ENCODE data around the gene TMEM92. TPM values are rescaled to one million over a fixed set of nuclear protein-coding genes. Genes with fewer than 3 reads are reported as not detected.

Gene TMEM92
- total and polyA plus RNA-seq, 2 experiments from 2014 or later: 0.32 TPM; not detected in 1

- H3K27me3 ChIP-seq (replicated peaks; ENCODE audit: insufficient read depth): no peaks in the 10 kb centered on the region
- H3K79me2 ChIP-seq (ENCODE audit: insufficient read depth): peaks cover 15% of the 10 kb centered on the region
- H3K36me3 ChIP-seq (ENCODE audit: low read depth): no peaks in the 10 kb centered on the region
- WGBS, 2 experiments (ENCODE audit: low coverage in 1 of 2, low lambda C conversion rate in 2 of 2, missing lambda C conversion rate in 2 of 2): 92 to 96% methylated on average over 3 of the region's 3 CpGs
- no peaks in the 10 kb centered on the region for H4K20me1 ChIP-seq (ENCODE audit: insufficient read depth)
- no peak for TF ChIP-seq EZH2phosphoT487 (IDR thresholded peaks at IDR 0.05; ENCODE audit: insufficient read depth, low read depth)
- no peak for TF ChIP-seq EZH2 (IDR thresholded peaks at IDR 0.05; ENCODE audit: insufficient read depth, poor library complexity, severe bottlenecking)
- no peak overlapping the region for H3K27ac ChIP-seq
- peaks cover 30% of the 10 kb centered on the region for H3K4me1 ChIP-seq (ENCODE audit: insufficient read depth)
- no peak overlapping the region for H3K4me2 ChIP-seq (ENCODE audit: unreplicated experiment)
- H2AFZ ChIP-seq: no peak overlapping the region
- no peak overlapping the region for H3K4me3 ChIP-seq
- no peak for DNase-seq
- no peaks in the 10 kb centered on the region for H3K9me3 ChIP-seq (ENCODE audit: low read depth)
- no peaks in the 10 kb centered on the region for H3K9me2 ChIP-seq (ENCODE audit: insufficient read depth)
- peaks cover 24% of the 10 kb centered on the region for H3F3A ChIP-seq (ENCODE audit: insufficient read depth)
- in situ Hi-C loops (cut with MboI): loop anchor here (10.0 kb wide), 1 partner anchor 198 kb away; the partner anchor contains the start of gene PDK2
- no peak overlapping the region for H3K9ac ChIP-seq
Measured at GRCh38 chr17:50292465-50292864, 18.2 kb downstream of the TMEM92 start.

- Histone ChIP-seq H3K4me3 (no peak overlapping the region), H3K27me3 (replicated peaks; ENCODE audit: insufficient read depth) (no peaks in the 10 kb centered on the region), H3F3A (ENCODE audit: insufficient read depth) (peaks cover 10% of the 10 kb centered on the region; the same call in 1 of the 2 replicates), H3K36me3 (ENCODE audit: low read depth) (no peaks in the 10 kb centered on the region), H3K9ac (no peak overlapping the region), H3K4me2 (ENCODE audit: unreplicated experiment) (no peak overlapping the region), H3K9me3 (ENCODE audit: low read depth) (no peaks in the 10 kb centered on the region), H3K9me2 (ENCODE audit: insufficient read depth) (no peaks in the 10 kb centered on the region), H2AFZ (no peak overlapping the region), H3K27ac (no peak overlapping the region), H3K4me1 (ENCODE audit: insufficient read depth) (peaks cover 9% of the 10 kb centered on the region), H4K20me1 (ENCODE audit: insufficient read depth) (no peaks in the 10 kb centered on the region), H3K79me2 (ENCODE audit: insufficient read depth) (no peaks in the 10 kb centered on the region)
- DNase-seq: no peak
- TF ChIP-seq EZH2 (IDR thresholded peaks at IDR 0.05; ENCODE audit: insufficient read depth, poor library complexity, severe bottlenecking): no peak
- no peak for TF ChIP-seq EZH2phosphoT487 (IDR thresholded peaks at IDR 0.05; ENCODE audit: insufficient read depth, low read depth)
- in situ Hi-C loops (cut with MboI): loop anchor here (10.0 kb wide), 1 partner anchor 200 kb away; the partner anchor contains the start of gene PDK2
- 72 to 74% methylated on average over 4 of the region's 4 CpGs for WGBS, 2 experiments (ENCODE audit: low coverage in 1 of 2, low lambda C conversion rate in 2 of 2, missing lambda C conversion rate in 2 of 2)
Measured at GRCh38 chr17:50295021-50295420, 20.8 kb downstream of the TMEM92 start.

GRCh38 chr17:50297407-50297865 lies 23.2 kb downstream of the TMEM92 start:
- H3K4me3 ChIP-seq: no peak overlapping the region
- TF ChIP-seq EZH2 (IDR thresholded peaks at IDR 0.05; ENCODE audit: insufficient read depth, poor library complexity, severe bottlenecking) (no peak), EZH2phosphoT487 (IDR thresholded peaks at IDR 0.05; ENCODE audit: insufficient read depth, low read depth) (no peak)
- no peaks in the 10 kb centered on the region for H3K36me3 ChIP-seq (ENCODE audit: low read depth)
- no peaks in the 10 kb centered on the region for H3K9me2 ChIP-seq (ENCODE audit: insufficient read depth)
- in situ Hi-C loops (cut with MboI): loop anchor here (10.0 kb wide), 1 partner anchor 203 kb away; the partner anchor contains the start of gene PDK2
- no peaks in the 10 kb centered on the region for H3F3A ChIP-seq (ENCODE audit: insufficient read depth)
- peak; percentile 78 for DNase-seq
- no peak overlapping the region for H3K4me2 ChIP-seq (ENCODE audit: unreplicated experiment)
- H4K20me1 ChIP-seq (ENCODE audit: insufficient read depth): no peaks in the 10 kb centered on the region
- no peaks in the 10 kb centered on the region for H3K4me1 ChIP-seq (ENCODE audit: insufficient read depth)
- no peaks in the 10 kb centered on the region for H3K27me3 ChIP-seq (replicated peaks; ENCODE audit: insufficient read depth)
- no peaks in the 10 kb centered on the region for H3K79me2 ChIP-seq (ENCODE audit: insufficient read depth)
- no peak overlapping the region for H3K9ac ChIP-seq
- WGBS, 2 experiments (ENCODE audit: low coverage in 1 of 2, low lambda C conversion rate in 2 of 2, missing lambda C conversion rate in 2 of 2): 20 to 21% methylated on average over 7 of the region's 7 CpGs
- no peak overlapping the region for H2AFZ ChIP-seq
- no peak overlapping the region for H3K27ac ChIP-seq
- H3K9me3 ChIP-seq (ENCODE audit: low read depth): no peaks in the 10 kb centered on the region

- H3F3A ChIP-seq (ENCODE audit: insufficient read depth): no peaks in the 10 kb centered on the region
- no peaks in the 10 kb centered on the region for H4K20me1 ChIP-seq (ENCODE audit: insufficient read depth)
- no peaks in the 10 kb centered on the region for H3K9me2 ChIP-seq (ENCODE audit: insufficient read depth)
- H3K4me2 ChIP-seq (ENCODE audit: unreplicated experiment): no peak overlapping the region
- TF ChIP-seq EZH2 (IDR thresholded peaks at IDR 0.05; ENCODE audit: insufficient read depth, poor library complexity, severe bottlenecking) (no peak), EZH2phosphoT487 (IDR thresholded peaks at IDR 0.05; ENCODE audit: insufficient read depth, low read depth) (no peak)
- no peaks in the 10 kb centered on the region for H3K27me3 ChIP-seq (replicated peaks; ENCODE audit: insufficient read depth)
- H3K27ac ChIP-seq: no peak overlapping the region
- no peak for DNase-seq
- no peak overlapping the region for H3K4me3 ChIP-seq
- 62 to 64% methylated on average over 11 of the region's 11 CpGs for WGBS, 2 experiments (ENCODE audit: low coverage in 1 of 2, low lambda C conversion rate in 2 of 2, missing lambda C conversion rate in 2 of 2)
- H3K36me3 ChIP-seq (ENCODE audit: low read depth): no peaks in the 10 kb centered on the region
- in situ Hi-C loops (cut with MboI): loop anchor here (10.0 kb wide), 1 partner anchor 203 kb away; the partner anchor contains the start of gene PDK2
- no peak overlapping the region for H3K9ac ChIP-seq
- H2AFZ ChIP-seq: no peak overlapping the region
- H3K4me1 ChIP-seq (ENCODE audit: insufficient read depth): no peaks in the 10 kb centered on the region
- H3K79me2 ChIP-seq (ENCODE audit: insufficient read depth): no peaks in the 10 kb centered on the region
- H3K9me3 ChIP-seq (ENCODE audit: low read depth): no peaks in the 10 kb centered on the region
Measured at GRCh38 chr17:50298018-50298417, 23.8 kb downstream of the TMEM92 start.
